GM12878 (cell line): Measurements from ENCODE around the gene BRWD1. TPM values are rescaled to one million over a fixed set of nuclear protein-coding genes. Genes with fewer than 3 reads are reported as not detected.

Experiments
- ATAC-seq: fragments of 200-7000 bp; cut with Tn5 transposase; 3 replicates; pipeline ENCODE4 v1.9.1; 2020; ENCODE audit warnings: mild to moderate bottlenecking, moderate library complexity
- BruUV-seq: library from RNA; stranded (reverse); fragments of 400-500 nt; replicated peaks from 2 replicates; lab custom pipeline; 2021; lab: Mats Ljungman, UMichigan
- CTCF ChIA-PET: fragments of 300-600 bp; sonication (Branson Sonifier 250); formaldehyde crosslinking; extraction: SDS; loops from one replicate; lab custom pipeline; 2021; ENCODE audit warnings: inconsistent platforms; lab: Yijun Ruan, JAX
- POLR2A ChIA-PET: fragments of 350-600 bp; formaldehyde crosslinking; extraction: SDS; loops from one replicate; lab custom pipeline; 2021; ENCODE audit warnings: inconsistent platforms; lab: Charles Lee
- RAD21 ChIA-PET: fragments of 300-600 bp; sonication (Branson Sonifier 250); formaldehyde crosslinking; loops from one replicate; lab custom pipeline; 2023; ENCODE audit warnings: antibody characterized with exemption; ENCODE audit not compliant: unreplicated experiment; lab: Charles Lee
- SMC1A ChIA-PET: fragments of 300-600 bp; sonication (Branson Sonifier 250); formaldehyde crosslinking; loops from one replicate; lab custom pipeline; 2023; ENCODE audit not compliant: unreplicated experiment, uncharacterized antibody; lab: Charles Lee
- DNase-seq: peaks from one replicate; pipeline ENCODE4 v3.0.0-alpha.2; 2011; ENCODE audit warnings: low read depth, low spot score
- FAIRE-seq: peaks from 3 replicates; lab custom pipeline; 2011; peaks lifted over from hg19 to GRCh38; lab: Jason Lieb, UNC
- H2AFZ ChIP-seq: 2 replicates; pipeline ENCODE4 v1.6.0; 2011; ENCODE audit warnings: low read depth, low read length, control low read depth; ENCODE audit not compliant: control insufficient read depth
- H3K27ac ChIP-seq: 2 replicates; pipeline ENCODE4 v1.5.1; 2011; ENCODE audit warnings: control low read depth; ENCODE audit not compliant: control insufficient read depth, insufficient read depth
- H3K27me3 ChIP-seq, 2 experiments: replicated peaks in 1 of 2; 2 replicates each; pipeline versions ENCODE4 v1.6.0 to v1.6.1; 2011; ENCODE audit warnings: low read length in 1 of 2; ENCODE audit not compliant: control insufficient read depth in 2 of 2, insufficient read depth in 2 of 2
- H3K36me3 ChIP-seq, 2 experiments: 2 replicates each; pipeline ENCODE4 v1.5.1; 2011; ENCODE audit warnings: low read length in 1 of 2; ENCODE audit not compliant: control insufficient read depth in 2 of 2, insufficient read depth in 2 of 2
- H3K4me1 ChIP-seq: 2 replicates; pipeline ENCODE4 v1.6.1; 2011; ENCODE audit warnings: mild to moderate bottlenecking, low read length, moderate library complexity, mixed read lengths; ENCODE audit not compliant: control insufficient read depth, insufficient read depth
- H3K4me2 ChIP-seq: 2 replicates; pipeline ENCODE4 v1.6.0; 2011; ENCODE audit warnings: control low read depth; ENCODE audit not compliant: control insufficient read depth, insufficient read depth
- H3K4me3 ChIP-seq: fragments of 200-600 bp; sonication (generic); 2 replicates; pipeline ENCODE4 v1.5.1; 2016
- H3K79me2 ChIP-seq: 2 replicates; pipeline ENCODE4 v1.6.0; 2011; ENCODE audit warnings: low read length; ENCODE audit not compliant: control insufficient read depth, insufficient read depth
- H3K9ac ChIP-seq: 2 replicates; pipeline ENCODE4 v1.8.0; 2011; ENCODE audit warnings: low read length, control low read depth, mixed read lengths; ENCODE audit not compliant: control insufficient read depth, insufficient read depth
- H3K9me3 ChIP-seq: replicated peaks from 3 replicates; pipeline ENCODE4 v1.5.1; 2011; ENCODE audit warnings: mild to moderate bottlenecking, low read length; ENCODE audit not compliant: control insufficient read depth, insufficient read depth
- H4K20me1 ChIP-seq: 2 replicates; pipeline ENCODE4 v1.6.0; 2011; ENCODE audit not compliant: control insufficient read depth, insufficient read depth
- KLF5 ChIP-seq: fragments of 450-650 bp; IDR thresholded peaks from 2 replicates; pipeline ENCODE4 v1.6.1; 2014; ENCODE audit warnings: mild to moderate bottlenecking; ENCODE audit not compliant: partially characterized antibody
- LARP7 ChIP-seq: fragments of 450-650 bp; IDR thresholded peaks from 2 replicates; pipeline ENCODE4 v1.6.1; 2017; ENCODE audit warnings: mild to moderate bottlenecking
- NR2C1 ChIP-seq: fragments of 450-650 bp; IDR thresholded peaks from 2 replicates; pipeline ENCODE4 v1.6.1; 2017; ENCODE audit warnings: antibody characterized with exemption, mild to moderate bottlenecking, moderate library complexity
- WGBS: methylation state at CpG from one replicate; pipeline ENCODE4 v1.1.6; 2016; ENCODE audit warnings: low lambda C conversion rate; ENCODE audit not compliant: insufficient replicate concordance, insufficient coverage; ENCODE audit errors: missing lambda C conversion rate; 5-methylcytosine and 5-hydroxymethylcytosine counted together
- in situ Hi-C: fragments of 300-500 bp; cut with MboI; formaldehyde crosslinking; loops from 9 replicates; pipeline ENCODE4 v1.14.3; 2018; ENCODE audit warnings: mixed read lengths
- intact Hi-C: fragments of 100-400 bp; cut with micrococcal nuclease; formaldehyde crosslinking; loops from one replicate; pipeline ENCODE4 v1.14.2; 2022; ENCODE audit not compliant: unreplicated experiment
- polyA plus RNA-seq, 11 experiments: library from polyadenylated mRNA; depleted of rRNA in 4 of 11; unstranded in 6 of 11; stranded (reverse) in 5 of 11; fragments of >200 nt; fragmentation: Nextera tagmentation in 4 of 11; fragmentation: Illumina TruSeq in 1 of 11; extraction: Ambion mirVana in 4 of 11; extraction: Trizol in 1 of 11; gene quantifications; 1 replicate in 1 of 11; 2 replicates in 10 of 11; pipeline versions ENCODE4 v1.2.1 to v1.2.3, GENCODE V29; 2011 to 2016; ENCODE audit warnings: inconsistent platforms in 2 of 11, missing spikeins in 2 of 11, low read depth in 1 of 11
- total RNA-seq, 4 experiments: library from RNA; depleted of rRNA in 3 of 4; stranded (reverse); fragments of >200 nt in 3 of 4; fragmentation: Illumina TruSeq in 1 of 4; extraction: Trizol in 1 of 4; gene quantifications; 2 replicates each; pipeline versions ENCODE4 v1.2.1 to v1.2.3, GENCODE V29; 2013 to 2021
- TF ChIP-seq, protein P1 (sequence below): IDR thresholded peaks from 2 replicates; pipeline ENCODE4 v1.6.1; 2011; ENCODE audit warnings: mild to moderate bottlenecking, low read depth, low read length, moderate library complexity; ENCODE audit not compliant: insufficient replicate concordance
- TF ChIP-seq, protein P2 (sequence below): IDR thresholded peaks from 2 replicates; pipeline ENCODE4 v1.6.1; 2011; ENCODE audit warnings: borderline replicate concordance, low read depth, mild to moderate bottlenecking, moderate library complexity, mixed read lengths, low read length; ENCODE audit not compliant: insufficient read depth; ENCODE audit errors: extremely low read length

The BRWD1 gene
- total and polyA plus RNA-seq, 10 of the 15 experiments (the other 5 are each of a cell fraction or from before 2014, with no cell fraction given): 3.1 to 19.0 (median 13.5) TPM

GRCh38 chr21:39142972-39143371 is 170.5 kb downstream of the BRWD1 start:
- Histone ChIP-seq H3K36me3 (no peaks in the 10 kb centered on the region), H4K20me1 (no peaks in the 10 kb centered on the region), H3K9me3 (no peaks in the 10 kb centered on the region; the same call in 2 of the 3 replicates), H3K4me2 (no peak overlapping the region), H3K4me3 (no peak overlapping the region), H3K9ac (no peak overlapping the region), H3K79me2 (no peaks in the 10 kb centered on the region), H3K27me3 (0 out of 4 replicates have a peak, but pooled peaks cover 0 to 2% of the 10 kb centered on the region in 2 experiments), H2AFZ (no peak overlapping the region), H3K27ac (no peak overlapping the region), H3K4me1 (no peaks in the 10 kb centered on the region)
- WGBS: 21% methylated on average over 3 of the region's 3 CpGs
- TF ChIP-seq KLF5: no peak
- TF ChIP-seq NR2C1: no peak
- TF ChIP-seq, protein P1, sequence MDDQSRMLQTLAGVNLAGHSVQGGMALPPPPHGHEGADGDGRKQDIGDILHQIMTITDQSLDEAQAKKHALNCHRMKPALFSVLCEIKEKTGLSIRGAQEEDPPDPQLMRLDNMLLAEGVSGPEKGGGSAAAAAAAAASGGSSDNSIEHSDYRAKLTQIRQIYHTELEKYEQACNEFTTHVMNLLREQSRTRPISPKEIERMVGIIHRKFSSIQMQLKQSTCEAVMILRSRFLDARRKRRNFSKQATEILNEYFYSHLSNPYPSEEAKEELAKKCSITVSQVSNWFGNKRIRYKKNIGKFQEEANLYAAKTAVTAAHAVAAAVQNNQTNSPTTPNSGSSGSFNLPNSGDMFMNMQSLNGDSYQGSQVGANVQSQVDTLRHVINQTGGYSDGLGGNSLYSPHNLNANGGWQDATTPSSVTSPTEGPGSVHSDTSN: no peak
- no peak for TF ChIP-seq LARP7
- TF ChIP-seq, protein P2, sequence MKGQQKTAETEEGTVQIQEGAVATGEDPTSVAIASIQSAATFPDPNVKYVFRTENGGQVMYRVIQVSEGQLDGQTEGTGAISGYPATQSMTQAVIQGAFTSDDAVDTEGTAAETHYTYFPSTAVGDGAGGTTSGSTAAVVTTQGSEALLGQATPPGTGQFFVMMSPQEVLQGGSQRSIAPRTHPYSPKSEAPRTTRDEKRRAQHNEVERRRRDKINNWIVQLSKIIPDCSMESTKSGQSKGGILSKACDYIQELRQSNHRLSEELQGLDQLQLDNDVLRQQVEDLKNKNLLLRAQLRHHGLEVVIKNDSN: no peak
- RAD21 ChIA-PET: no interaction called here
- ATAC-seq: no peak
- no peak for FAIRE-seq
- intact Hi-C loops (no loop called here), in situ Hi-C loops (loop anchor here (10.0 kb wide), 1 partner anchor 418 kb away; no protein-coding TSS in a partner anchor)
- CTCF ChIA-PET: no interaction called here
- SMC1A ChIA-PET: no interaction called here
- BruUV-seq: no TSS peak
- DNase-seq: no peak
- POLR2A ChIA-PET: no interaction called here
